GM21526 (cell line): ENCODE results near the gene C16orf89.
"Not testable (repeated sequence)": the region's sequence is repeated elsewhere in the genome, so short reads cannot be mapped to it uniquely, and the experiment has no call there.

Experiments
- ATAC-seq: cut with Tn5 transposase; IDR thresholded peaks from one replicate; pipeline ENCODE4 v1.9.1; 2021; ENCODE audit warnings: moderate library complexity; ENCODE audit not compliant: unreplicated experiment, low FRiP score

C16orf89 gene

GRCh38 chr16:5065813-5066212, at the start of gene C16orf89:
C16orf89 (minus strand) TSS chr16:5065956; CDS start chr16:5065908, 48 bp downstream.
- no peak for ATAC-seq

GRCh38 chr16:5110933-5111332, 45.2 kb upstream of the C16orf89 start:
- not testable (repeated sequence) for ATAC-seq

- no peak for ATAC-seq
These were observed 42.9 kb upstream of the C16orf89 start for GRCh38 chr16:5108505-5109158.

GRCh38 chr16:5105039-5105438, 39.3 kb upstream of the C16orf89 start:
- not testable (repeated sequence) for ATAC-seq

GRCh38 chr16:5103296-5104032, 37.7 kb upstream of the C16orf89 start:
- not testable (repeated sequence) for ATAC-seq

- ATAC-seq = not testable (repeated sequence)
These were observed 33.4 kb upstream of the C16orf89 start for GRCh38 chr16:5099174-5099573.

- peak; percentile 75 for ATAC-seq
These were observed 32.7 kb upstream of the C16orf89 start for GRCh38 chr16:5098221-5099159.

- peak; percentile 91 for ATAC-seq
These were observed 31.9 kb upstream of the C16orf89 start, which contains the start of gene EEF2KMT for GRCh38 chr16:5097470-5098220. EEF2KMT (minus strand) TSS chr16:5097795; CDS start chr16:5097739, 56 bp downstream.

- ATAC-seq = not testable (repeated sequence)
These were observed 31.3 kb upstream of the C16orf89 start for GRCh38 chr16:5097061-5097469.

GRCh38 chr16:5096437-5097060, 30.8 kb upstream of the C16orf89 start:
- not testable (repeated sequence) for ATAC-seq

- not testable (repeated sequence) for ATAC-seq
These were observed 29.5 kb upstream of the C16orf89 start for GRCh38 chr16:5095145-5095830.

GRCh38 chr16:5093746-5094145, 28.0 kb upstream of the C16orf89 start:
- not testable (repeated sequence) for ATAC-seq

- ATAC-seq = not testable (repeated sequence)
These were observed 27.3 kb upstream of the C16orf89 start for GRCh38 chr16:5093081-5093480.

GRCh38 chr16:5090592-5090991, 24.8 kb upstream of the C16orf89 start:
- not testable (repeated sequence) for ATAC-seq

- not testable (repeated sequence) for ATAC-seq
These were observed 24.3 kb upstream of the C16orf89 start for GRCh38 chr16:5089911-5090555.

- ATAC-seq = not testable (repeated sequence)
These were observed 23.2 kb upstream of the C16orf89 start for GRCh38 chr16:5088936-5089335.

- ATAC-seq = not testable (repeated sequence)
These were observed 22.5 kb upstream of the C16orf89 start for GRCh38 chr16:5088086-5088790.

GRCh38 chr16:5085716-5086115, 20.0 kb upstream of the C16orf89 start:
- not testable (repeated sequence) for ATAC-seq
